ENCODE data around the gene GNAS-AS1.

DNA sequence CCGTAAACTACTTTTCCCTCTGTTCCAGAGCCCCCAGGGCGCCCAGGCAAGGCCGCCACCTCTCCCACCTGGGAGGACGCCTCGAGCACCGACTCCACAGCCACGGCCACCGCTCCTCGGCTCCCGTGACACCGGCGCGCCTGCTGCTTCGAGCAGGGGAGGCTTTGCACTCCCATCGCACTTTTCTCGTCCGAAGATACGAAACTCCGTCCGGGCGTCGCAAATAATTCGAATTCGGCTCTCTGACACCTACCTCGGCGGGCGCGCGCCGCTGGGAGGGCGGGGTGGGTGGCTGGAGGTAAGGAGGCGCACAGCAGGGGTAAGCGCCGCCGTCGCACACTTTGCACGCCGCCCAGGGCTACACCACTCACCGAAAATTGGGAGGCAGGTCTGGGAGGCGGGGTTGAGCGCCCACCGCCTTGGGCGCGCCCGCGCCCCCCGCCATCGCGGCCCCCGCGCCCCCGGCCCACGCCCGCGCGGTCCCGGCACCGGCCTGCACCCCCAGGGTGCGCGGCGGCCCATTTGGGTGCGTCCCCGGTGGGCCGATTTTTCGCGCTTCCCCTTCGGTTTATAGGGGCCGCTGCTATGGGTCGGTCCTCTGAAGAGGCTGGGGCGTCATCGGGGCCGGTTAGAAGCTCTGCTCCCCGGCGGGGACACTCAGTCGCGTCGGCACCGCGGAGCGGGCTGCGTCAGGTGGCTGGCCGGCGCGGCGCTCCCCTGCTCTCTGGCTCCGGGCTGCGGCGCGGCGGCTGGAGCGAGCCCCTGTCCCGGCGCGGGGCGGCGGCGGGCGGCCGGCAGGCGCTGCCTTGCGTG is 38.0 kb upstream of the GNAS-AS1 start:
- TF ChIP-seq EZH2 (IDR thresholded peaks at IDR 0.05; ENCODE audit: low read depth), result no peak
- no peak for TF ChIP-seq CTCF (conservative IDR thresholded peaks at IDR 0.05)
